WTC11 (cell line): Measurements from ENCODE around the gene CCDC149. TPM values are rescaled to one million over a fixed set of nuclear protein-coding genes. Genes with fewer than 3 reads are reported as not detected.
A peak's percentile ranks its signal among the peaks of the same experiment; 100 is the strongest.

Experiments used
- ATAC-seq: fragments of 200-7000 bp; cut with Tn5 transposase; 2 replicates; pipeline ENCODE4 v1.10.0; 2021; ENCODE audit warnings: mild to moderate bottlenecking, moderate library complexity
- CTCF ChIA-PET: fragments of 300-600 bp; sonication (Branson Sonifier 250); formaldehyde crosslinking; loops from one replicate; lab custom pipeline; 2021; ENCODE audit warnings: antibody characterized with exemption; lab: Charles Lee
- POLR2A ChIA-PET: fragments of 350-600 bp; sonication (Branson Sonifier 250); formaldehyde crosslinking; loops from one replicate; lab custom pipeline; 2021; ENCODE audit warnings: antibody characterized with exemption; lab: Charles Lee
- DNase-seq: peaks from one replicate; pipeline ENCODE4 v3.0.0; 2021; ENCODE audit warnings: low spot score
- H3K27ac Mint-ChIP-seq: 2 replicates; pipeline ENCODE4 v1.8.0; 2021; ENCODE audit warnings: mixed read lengths
- H3K27me3 Mint-ChIP-seq: 2 replicates; pipeline ENCODE4 v1.8.0; 2021; ENCODE audit warnings: low read depth, mild to moderate bottlenecking, moderate library complexity, mixed read lengths
- H3K36me3 Mint-ChIP-seq: 2 replicates; pipeline ENCODE4 v1.8.0; 2021; ENCODE audit warnings: mixed read lengths
- H3K4me1 Mint-ChIP-seq: 2 replicates; pipeline ENCODE4 v1.8.0; 2022; ENCODE audit warnings: mixed read lengths
- H3K4me3 Mint-ChIP-seq: 2 replicates; pipeline ENCODE4 v1.8.0; 2021; ENCODE audit warnings: mild to moderate bottlenecking, moderate library complexity, mixed read lengths
- H3K9me3 Mint-ChIP-seq: 2 replicates; pipeline ENCODE4 v1.8.0; 2021; ENCODE audit warnings: mixed read lengths
- EMX1 ChIP-seq: fragments of 250-450 bp; sonication (Bioruptor Pico); IDR thresholded peaks from 2 replicates; pipeline ENCODE4 v1.8.0; 2021; ENCODE audit warnings: mild to moderate bottlenecking
- ESRRA ChIP-seq: sonication (generic); formaldehyde crosslinking; IDR thresholded peaks from 2 replicates; pipeline ENCODE4 v1.8.1; 2022; ENCODE audit warnings: mild to moderate bottlenecking, missing genetic modification reagents, borderline replicate concordance
- HMGA2 ChIP-seq: fragments of 250-450 bp; sonication (Bioruptor Pico); IDR thresholded peaks from 2 replicates; pipeline ENCODE4 v1.4.0; 2021; ENCODE audit warnings: mild to moderate bottlenecking, moderate library complexity
- MLX ChIP-seq: sonication (generic); formaldehyde crosslinking; IDR thresholded peaks from 2 replicates; pipeline ENCODE4 v1.8.1; 2023; ENCODE audit warnings: mild to moderate bottlenecking, missing genetic modification reagents, moderate library complexity
- NFATC4 ChIP-seq: fragments of 250-450 bp; sonication (Bioruptor Pico); IDR thresholded peaks from 2 replicates; pipeline ENCODE4 v1.9.0; 2021; ENCODE audit warnings: mild to moderate bottlenecking
- NR2C2 ChIP-seq: sonication (generic); formaldehyde crosslinking; IDR thresholded peaks from 2 replicates; pipeline ENCODE4 v1.8.0; 2022; ENCODE audit warnings: mild to moderate bottlenecking, missing genetic modification reagents
- SMAD4 ChIP-seq: sonication (generic); formaldehyde crosslinking; IDR thresholded peaks from 2 replicates; pipeline ENCODE4 v1.8.0; 2022; ENCODE audit warnings: mild to moderate bottlenecking, missing genetic modification reagents
- STAT6 ChIP-seq: sonication (generic); formaldehyde crosslinking; conservative IDR thresholded peaks from 2 replicates; pipeline ENCODE4 v1.8.1; 2023; ENCODE audit warnings: mild to moderate bottlenecking, low read depth, missing genetic modification reagents, moderate library complexity
- ZBTB21 ChIP-seq: sonication (generic); formaldehyde crosslinking; IDR thresholded peaks from 2 replicates; pipeline ENCODE4 v1.8.1; 2023; ENCODE audit warnings: mild to moderate bottlenecking, missing genetic modification reagents, borderline replicate concordance
- ZNF232 ChIP-seq: sonication (generic); formaldehyde crosslinking; IDR thresholded peaks from 2 replicates; pipeline ENCODE4 v1.8.0; 2022; ENCODE audit warnings: mild to moderate bottlenecking, missing genetic modification reagents
- ZNF263 ChIP-seq: sonication (generic); formaldehyde crosslinking; IDR thresholded peaks from 2 replicates; pipeline ENCODE4 v1.8.1; 2022; ENCODE audit warnings: low read depth, mild to moderate bottlenecking, moderate library complexity, missing genetic modification reagents
- ZNF423 ChIP-seq: fragments of 250-450 bp; sonication (Bioruptor Pico); IDR thresholded peaks from 2 replicates; pipeline ENCODE4 v2.1.2; 2022; ENCODE audit warnings: mild to moderate bottlenecking, moderate library complexity
- total RNA-seq: library from RNA; stranded (reverse); gene quantifications from 3 replicates; pipeline ENCODE4 v1.2.3, GENCODE V29; 2021
- TF ChIP-seq, protein P1 (sequence below): sonication (generic); formaldehyde crosslinking; IDR thresholded peaks from 2 replicates; pipeline ENCODE4 v1.8.1; 2023; ENCODE audit warnings: mild to moderate bottlenecking, missing genetic modification reagents, borderline replicate concordance
- TF ChIP-seq, protein P2 (sequence below): fragments of 250-450 bp; sonication (Bioruptor Pico); conservative IDR thresholded peaks from 2 replicates; pipeline ENCODE4 v1.9.0; 2021; ENCODE audit warnings: mild to moderate bottlenecking
- TF ChIP-seq, protein P3 (sequence below): sonication (generic); formaldehyde crosslinking; IDR thresholded peaks from 2 replicates; pipeline ENCODE4 v1.8.1; 2022; ENCODE audit warnings: mild to moderate bottlenecking, missing genetic modification reagents, moderate library complexity, borderline replicate concordance

Gene CCDC149
- total RNA-seq, 1 experiment from 2014 or later = 3.9 TPM

DNA sequence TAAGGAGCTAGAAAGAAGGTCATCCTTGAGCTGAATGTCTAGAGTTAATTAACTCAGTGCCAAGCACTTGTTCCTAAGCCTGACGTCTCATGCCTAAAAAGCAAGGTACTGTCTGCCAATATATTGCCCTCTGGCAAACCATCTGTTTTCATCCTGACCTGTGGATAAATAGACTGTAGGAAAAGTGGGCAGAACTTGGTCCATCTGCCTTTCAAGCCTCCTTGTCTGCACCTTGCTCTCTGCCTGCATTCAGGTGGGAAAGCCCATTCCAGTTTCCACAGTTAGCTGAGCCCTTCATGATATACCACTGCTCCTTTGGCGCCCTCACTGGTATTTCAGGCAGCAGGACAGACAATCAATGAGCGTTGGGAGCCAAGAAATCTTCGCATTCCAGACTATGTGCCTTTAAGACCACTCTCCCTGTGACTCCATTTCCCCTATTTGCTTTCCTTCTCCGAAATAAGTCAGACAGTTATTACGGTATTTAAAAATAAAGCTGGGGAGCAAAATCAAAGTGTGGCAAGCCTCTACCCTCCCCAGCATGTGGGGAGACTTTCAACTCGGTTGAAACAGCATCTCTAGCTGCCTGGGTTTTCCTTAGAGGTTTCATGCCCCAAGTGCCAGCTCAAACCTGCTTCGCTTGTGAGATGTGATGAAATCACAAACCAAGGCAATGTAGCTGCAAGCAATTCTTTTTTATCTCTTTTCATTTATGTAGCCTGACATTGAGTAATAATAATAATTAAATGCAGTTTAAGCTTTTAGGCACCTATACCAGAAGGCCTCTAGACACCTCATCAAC lies 2.5 kb upstream of the CCDC149 start:
- peaks cover 24% of the 10 kb centered on the region for H3K36me3 Mint-ChIP-seq

GRCh38 chr4:24914460-24914859 lies 1.6 kb upstream of the CCDC149 start:
- no peak for DNase-seq
- no peak overlapping the region for H3K4me3 Mint-ChIP-seq
- TF ChIP-seq ZNF232 (CRISPR knock-in tag) (no peak), NR2C2 (CRISPR knock-in tag) (no peak), ESRRA (CRISPR knock-in tag) (no peak), NFATC4 (CRISPR knock-in tag) (no peak), ZNF423 (CRISPR knock-in tag) (no peak), ZBTB21 (CRISPR knock-in tag) (no peak)
- TF ChIP-seq, protein P1, sequence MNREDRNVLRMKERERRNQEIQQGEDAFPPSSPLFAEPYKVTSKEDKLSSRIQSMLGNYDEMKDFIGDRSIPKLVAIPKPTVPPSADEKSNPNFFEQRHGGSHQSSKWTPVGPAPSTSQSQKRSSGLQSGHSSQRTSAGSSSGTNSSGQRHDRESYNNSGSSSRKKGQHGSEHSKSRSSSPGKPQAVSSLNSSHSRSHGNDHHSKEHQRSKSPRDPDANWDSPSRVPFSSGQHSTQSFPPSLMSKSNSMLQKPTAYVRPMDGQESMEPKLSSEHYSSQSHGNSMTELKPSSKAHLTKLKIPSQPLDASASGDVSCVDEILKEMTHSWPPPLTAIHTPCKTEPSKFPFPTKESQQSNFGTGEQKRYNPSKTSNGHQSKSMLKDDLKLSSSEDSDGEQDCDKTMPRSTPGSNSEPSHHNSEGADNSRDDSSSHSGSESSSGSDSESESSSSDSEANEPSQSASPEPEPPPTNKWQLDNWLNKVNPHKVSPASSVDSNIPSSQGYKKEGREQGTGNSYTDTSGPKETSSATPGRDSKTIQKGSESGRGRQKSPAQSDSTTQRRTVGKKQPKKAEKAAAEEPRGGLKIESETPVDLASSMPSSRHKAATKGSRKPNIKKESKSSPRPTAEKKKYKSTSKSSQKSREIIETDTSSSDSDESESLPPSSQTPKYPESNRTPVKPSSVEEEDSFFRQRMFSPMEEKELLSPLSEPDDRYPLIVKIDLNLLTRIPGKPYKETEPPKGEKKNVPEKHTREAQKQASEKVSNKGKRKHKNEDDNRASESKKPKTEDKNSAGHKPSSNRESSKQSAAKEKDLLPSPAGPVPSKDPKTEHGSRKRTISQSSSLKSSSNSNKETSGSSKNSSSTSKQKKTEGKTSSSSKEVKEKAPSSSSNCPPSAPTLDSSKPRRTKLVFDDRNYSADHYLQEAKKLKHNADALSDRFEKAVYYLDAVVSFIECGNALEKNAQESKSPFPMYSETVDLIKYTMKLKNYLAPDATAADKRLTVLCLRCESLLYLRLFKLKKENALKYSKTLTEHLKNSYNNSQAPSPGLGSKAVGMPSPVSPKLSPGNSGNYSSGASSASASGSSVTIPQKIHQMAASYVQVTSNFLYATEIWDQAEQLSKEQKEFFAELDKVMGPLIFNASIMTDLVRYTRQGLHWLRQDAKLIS (CRISPR knock-in tag) = no peak
- TF ChIP-seq, all 79 proteins: peak for 0
- ATAC-seq = no peak
- ChIA-PET CTCF (interaction anchor here (0.7 to 2.0 kb wide), 7 partner anchors 16 to 426 kb away, joined by 3 to 11 read pairs (median 5); no protein-coding TSS in a partner anchor), POLR2A (interaction anchor here (0.6 kb wide), 1 partner anchor 31 kb away, joined by 3 read pairs; no protein-coding TSS in a partner anchor)
- H3K27me3 Mint-ChIP-seq = peaks cover 48% of the 10 kb centered on the region
- H3K9me3 Mint-ChIP-seq = peaks cover 23% of the 10 kb centered on the region
- H3K27ac Mint-ChIP-seq = no peak overlapping the region
- peaks cover 27% of the 10 kb centered on the region for H3K4me1 Mint-ChIP-seq
- peaks cover 29% of the 10 kb centered on the region for H3K36me3 Mint-ChIP-seq

More for the DNA sequence above, 2.5 kb upstream of the CCDC149 start:
- H3K27me3 Mint-ChIP-seq = peaks cover 40% of the 10 kb centered on the region
- DNase-seq = peak; percentile 18
- H3K9me3 Mint-ChIP-seq = peaks cover 23% of the 10 kb centered on the region
- H3K4me3 Mint-ChIP-seq = no peak overlapping the region
- H3K27ac Mint-ChIP-seq = no peak overlapping the region
- ChIA-PET CTCF (interaction anchor here (0.7 to 2.0 kb wide), 9 partner anchors 14 to 439 kb away, joined by 3 to 11 read pairs (median 5); partner anchors contain the start of gene SOD3), POLR2A (no interaction called here)
- H3K4me1 Mint-ChIP-seq = peaks cover 27% of the 10 kb centered on the region
- TF ChIP-seq ZNF263 (CRISPR knock-in tag) (no peak), STAT6 (CRISPR knock-in tag) (no peak), MLX (CRISPR knock-in tag) (no peak), HMGA2 (CRISPR knock-in tag) (no peak), NR2C2 (CRISPR knock-in tag) (no peak), SMAD4 (CRISPR knock-in tag) (no peak), EMX1 (CRISPR knock-in tag) (no peak)
- TF ChIP-seq, protein P2, sequence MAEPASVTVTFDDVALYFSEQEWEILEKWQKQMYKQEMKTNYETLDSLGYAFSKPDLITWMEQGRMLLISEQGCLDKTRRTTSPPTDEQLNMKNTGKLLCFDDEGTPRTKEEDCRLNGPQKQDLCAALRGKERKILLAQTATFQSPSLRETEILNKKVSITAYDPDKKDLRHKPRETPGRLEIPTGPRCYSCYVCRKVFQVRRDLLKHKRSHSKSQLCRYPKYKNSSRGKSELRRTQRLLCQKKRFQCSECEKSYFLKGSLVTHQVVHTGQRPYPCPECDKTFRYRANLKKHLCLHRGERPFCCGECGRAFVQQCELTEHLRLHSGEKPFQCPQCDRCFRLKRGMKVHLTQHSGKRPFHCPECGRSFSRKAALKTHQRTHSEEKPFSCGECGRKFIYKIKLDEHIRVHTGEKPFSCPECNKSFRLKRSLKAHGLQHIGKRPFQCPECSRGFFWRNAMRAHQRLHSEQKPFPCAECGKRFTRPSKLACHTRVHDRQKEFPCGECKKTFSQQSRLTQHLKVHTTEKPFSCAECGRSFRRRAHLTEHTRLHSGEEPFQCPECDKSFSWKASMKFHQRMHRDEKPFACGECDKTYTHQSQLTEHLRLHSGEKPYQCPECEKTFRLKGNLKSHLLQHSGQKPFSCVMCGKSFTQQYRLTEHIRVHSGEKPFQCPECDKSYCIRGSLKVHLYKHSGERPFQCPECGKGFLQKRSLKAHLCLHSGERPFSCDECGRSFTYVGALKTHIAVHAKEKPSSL = no peak
- TF ChIP-seq, protein P3, sequence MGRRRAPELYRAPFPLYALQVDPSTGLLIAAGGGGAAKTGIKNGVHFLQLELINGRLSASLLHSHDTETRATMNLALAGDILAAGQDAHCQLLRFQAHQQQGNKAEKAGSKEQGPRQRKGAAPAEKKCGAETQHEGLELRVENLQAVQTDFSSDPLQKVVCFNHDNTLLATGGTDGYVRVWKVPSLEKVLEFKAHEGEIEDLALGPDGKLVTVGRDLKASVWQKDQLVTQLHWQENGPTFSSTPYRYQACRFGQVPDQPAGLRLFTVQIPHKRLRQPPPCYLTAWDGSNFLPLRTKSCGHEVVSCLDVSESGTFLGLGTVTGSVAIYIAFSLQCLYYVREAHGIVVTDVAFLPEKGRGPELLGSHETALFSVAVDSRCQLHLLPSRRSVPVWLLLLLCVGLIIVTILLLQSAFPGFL = no peak
- TF ChIP-seq, all 79 proteins: peak for 0
- peak; percentile 5 for ATAC-seq
